Esophagus squamous epithelium (tissue), 4 donors: ENCODE results near the gene UIMC1.

ENCODE experiments used
- POLR2A ChIP-seq, 4 donors: fragments of 450-650 bp; IDR thresholded peaks; one replicate each; pipeline ENCODE4 v1.6.1; 2017; ENCODE audit warnings: antibody characterized with exemption in 4 of 4, mild to moderate bottlenecking in 4 of 4, moderate library complexity in 3 of 4
- TF ChIP-seq, protein P1 (sequence below), 6 experiments: fragments of 450-650 bp in 4 of 6; fragments of 200-600 bp in 2 of 6; sonication (generic) in 2 of 6; IDR thresholded peaks; one replicate each; pipeline ENCODE4 v1.5.1; 2016 to 2019; ENCODE audit warnings: antibody characterized with exemption in 6 of 6, mild to moderate bottlenecking in 4 of 6, moderate library complexity in 4 of 6

DNA sequence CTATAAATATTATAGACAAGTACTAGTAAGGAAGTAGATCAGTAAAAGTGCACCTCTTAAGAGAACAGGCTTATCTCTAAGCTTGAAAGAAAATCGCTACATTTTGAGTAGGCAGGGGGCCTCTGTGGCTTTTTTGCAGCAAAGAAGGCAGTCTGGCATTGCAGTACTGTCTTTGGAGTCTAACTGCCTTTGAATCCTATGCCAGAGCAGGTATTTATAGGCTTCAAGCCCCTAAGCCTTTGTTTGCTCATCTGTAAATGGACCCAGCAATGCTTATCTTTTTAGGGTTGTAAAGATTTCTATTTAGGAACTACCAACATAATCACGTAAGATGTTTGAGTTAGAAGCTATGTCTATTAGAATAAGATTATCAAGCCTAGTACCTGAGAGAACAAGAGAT is 83.8 kb downstream of the UIMC1 start:
- no peak for TF ChIP-seq POLR2A (IDR thresholded peaks at IDR 0.05)
- TF ChIP-seq, protein P1, sequence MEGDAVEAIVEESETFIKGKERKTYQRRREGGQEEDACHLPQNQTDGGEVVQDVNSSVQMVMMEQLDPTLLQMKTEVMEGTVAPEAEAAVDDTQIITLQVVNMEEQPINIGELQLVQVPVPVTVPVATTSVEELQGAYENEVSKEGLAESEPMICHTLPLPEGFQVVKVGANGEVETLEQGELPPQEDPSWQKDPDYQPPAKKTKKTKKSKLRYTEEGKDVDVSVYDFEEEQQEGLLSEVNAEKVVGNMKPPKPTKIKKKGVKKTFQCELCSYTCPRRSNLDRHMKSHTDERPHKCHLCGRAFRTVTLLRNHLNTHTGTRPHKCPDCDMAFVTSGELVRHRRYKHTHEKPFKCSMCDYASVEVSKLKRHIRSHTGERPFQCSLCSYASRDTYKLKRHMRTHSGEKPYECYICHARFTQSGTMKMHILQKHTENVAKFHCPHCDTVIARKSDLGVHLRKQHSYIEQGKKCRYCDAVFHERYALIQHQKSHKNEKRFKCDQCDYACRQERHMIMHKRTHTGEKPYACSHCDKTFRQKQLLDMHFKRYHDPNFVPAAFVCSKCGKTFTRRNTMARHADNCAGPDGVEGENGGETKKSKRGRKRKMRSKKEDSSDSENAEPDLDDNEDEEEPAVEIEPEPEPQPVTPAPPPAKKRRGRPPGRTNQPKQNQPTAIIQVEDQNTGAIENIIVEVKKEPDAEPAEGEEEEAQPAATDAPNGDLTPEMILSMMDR (IDR thresholded peaks at IDR 0.05), result no peak
